GF-D8 (cell line): Measurements from ENCODE around the gene FAM222B.

Experiments used
- DNase-seq: peaks from one replicate; lab custom pipeline; 2025; lab: John Stamatoyannopoulos, UW

FAM222B gene

GRCh38 chr17:28712032-28712704 lies 130.4 kb downstream of the FAM222B start:
- peak; percentile 47 for DNase-seq

- DNase-seq = no peak
Measured at GRCh38 chr17:28711723-28712031, 130.9 kb downstream of the FAM222B start, which contains the start of gene PROCA1. TSS of gene PROCA1 (minus strand) at chr17:28711888. CDS start at chr17:28711660, 228 bp downstream.

- DNase-seq = peak; percentile 49
Measured at GRCh38 chr17:28710861-28711722, 131.5 kb downstream of the FAM222B start.

GRCh38 chr17:28707339-28707720 lies 135.3 kb downstream of the FAM222B start:
- no peak for DNase-seq

GRCh38 chr17:28706471-28707338 lies 135.9 kb downstream of the FAM222B start:
- DNase-seq = no peak
